Glomerular visceral epithelial cell (primary cell): Measurements from ENCODE around the gene MRPL14.

Experiments
- DNase-seq: peaks from one replicate; pipeline ENCODE4 v3.0.0-alpha.2; 2016; ENCODE audit errors: extremely low spot score

The MRPL14 gene

GRCh38 chr6:44080561-44081521, 46.4 kb downstream of the MRPL14 start:
- DNase-seq = no peak

- DNase-seq = no peak
Measured at GRCh38 chr6:44079672-44080071, 47.6 kb downstream of the MRPL14 start.

- peak; percentile 80 for DNase-seq
Measured at GRCh38 chr6:44078827-44079671, 48.2 kb downstream of the MRPL14 start.

GRCh38 chr6:44078219-44078826, 48.9 kb downstream of the MRPL14 start:
- no peak for DNase-seq

- no peak for DNase-seq
Measured at GRCh38 chr6:44077214-44077946, 49.9 kb downstream of the MRPL14 start.

- DNase-seq = no peak
Measured at GRCh38 chr6:44076356-44077213, 50.7 kb downstream of the MRPL14 start.

GRCh38 chr6:44075647-44076355, 51.5 kb downstream of the MRPL14 start:
- DNase-seq = no peak

GRCh38 chr6:44074813-44075646, 52.2 kb downstream of the MRPL14 start:
- no peak for DNase-seq

- DNase-seq = peak; percentile 84
Measured at GRCh38 chr6:44074439-44074812, 52.8 kb downstream of the MRPL14 start.

GRCh38 chr6:44073612-44074438, 53.4 kb downstream of the MRPL14 start:
- no peak for DNase-seq

- peak; percentile 85 for DNase-seq
Measured at GRCh38 chr6:44072959-44073611, 54.2 kb downstream of the MRPL14 start.

GRCh38 chr6:44072452-44072958, 54.7 kb downstream of the MRPL14 start:
- no peak for DNase-seq

GRCh38 chr6:44071670-44072451, 55.4 kb downstream of the MRPL14 start:
- DNase-seq = peak; percentile 89

- no peak for DNase-seq
Measured at GRCh38 chr6:44068607-44069296, 58.5 kb downstream of the MRPL14 start.

- peak; percentile 58 for DNase-seq
Measured at GRCh38 chr6:44067173-44068139, 59.8 kb downstream of the MRPL14 start.
